H1 (cell line): ENCODE results near the gene RAB11FIP3. TPM values are rescaled to one million over a fixed set of nuclear protein-coding genes. Genes with fewer than 3 reads are reported as not detected.

ENCODE experiments used
- CTCF ChIA-PET: fragments of 300-600 bp; sonication (Branson Sonifier 250); formaldehyde crosslinking; loops from one replicate; lab custom pipeline; 2021; ENCODE audit not compliant: partially characterized antibody; lab: Charles Lee
- POLR2A ChIA-PET: fragments of 300-600 bp; sonication (Branson Sonifier 250); formaldehyde crosslinking; loops from one replicate; lab custom pipeline; 2021; ENCODE audit warnings: inconsistent platforms; ENCODE audit not compliant: partially characterized antibody; lab: Charles Lee
- DNase-seq, 2 experiments: peaks; one replicate each; pipeline versions ENCODE4 v3.0.0 to v3.0.0-alpha.2; 2010 to 2022; ENCODE audit warnings: low spot score in 2 of 2, low read depth in 1 of 2, mixed read lengths in 1 of 2
- FAIRE-seq: peaks from 2 replicates; lab custom pipeline; 2011; peaks lifted over from hg19 to GRCh38; lab: Jason Lieb, UNC
- H2AFZ ChIP-seq: 2 replicates; pipeline ENCODE4 v1.8.1; 2012; ENCODE audit warnings: low read length, inconsistent platforms
- H2AK5ac ChIP-seq: 2 replicates; pipeline ENCODE4 v1.6.1; 2013; ENCODE audit warnings: low read depth, low read length
- H2BK120ac ChIP-seq: replicated peaks from 2 replicates; pipeline ENCODE3; 2013; ENCODE audit warnings: low read depth, low read length, inconsistent platforms
- H2BK12ac ChIP-seq: 2 replicates; pipeline ENCODE4 v1.6.1; 2013; ENCODE audit warnings: low read depth, low read length
- H2BK15ac ChIP-seq: 2 replicates; pipeline ENCODE4 v1.6.1; 2013; ENCODE audit warnings: low read length
- H2BK20ac ChIP-seq: 2 replicates; pipeline ENCODE4 v1.6.1; 2013; ENCODE audit warnings: low read length
- H2BK5ac ChIP-seq: 2 replicates; pipeline ENCODE4 v1.6.1; 2013; ENCODE audit warnings: low read depth, low read length
- H3K14ac ChIP-seq: 2 replicates; pipeline ENCODE4 v1.6.1; 2013; ENCODE audit warnings: inconsistent platforms; ENCODE audit not compliant: insufficient read length
- H3K18ac ChIP-seq: 2 replicates; pipeline ENCODE4 v1.6.1; 2013; ENCODE audit warnings: low read length; ENCODE audit errors: extremely low read depth
- H3K23ac ChIP-seq: 2 replicates; pipeline ENCODE4 v1.6.1; 2013; ENCODE audit warnings: inconsistent platforms; ENCODE audit not compliant: insufficient read length
- H3K23me2 ChIP-seq: 2 replicates; pipeline ENCODE4 v1.6.1; 2013; ENCODE audit warnings: low read depth, low read length
- H3K27ac ChIP-seq: 2 replicates; pipeline ENCODE4 v1.6.1; 2011; ENCODE audit warnings: low read depth, low read length, inconsistent platforms
- H3K27me3 ChIP-seq, 4 experiments: replicated peaks in 1 of 4; 1 replicate in 1 of 4; 2 replicates in 3 of 4; pipeline versions ENCODE4 v1.6.1 to v1.8.1; 2011 to 2013; ENCODE audit warnings: low read length in 3 of 4, mild to moderate bottlenecking in 3 of 4, inconsistent platforms in 2 of 4, mixed read lengths in 2 of 4, moderate library complexity in 1 of 4; ENCODE audit not compliant: control insufficient read depth in 3 of 4, insufficient read depth in 3 of 4; ENCODE audit errors: extremely low read depth in 1 of 4
- H3K36me3 ChIP-seq, 4 experiments: 2 replicates each; pipeline versions ENCODE4 v1.6.1 to v1.8.1; 2011 to 2013; ENCODE audit warnings: mild to moderate bottlenecking in 4 of 4, low read length in 3 of 4, moderate library complexity in 2 of 4, control low read depth in 1 of 4, inconsistent platforms in 1 of 4; ENCODE audit not compliant: insufficient read depth in 4 of 4, control insufficient read depth in 2 of 4
- H3K4ac ChIP-seq: replicated peaks from 2 replicates; pipeline ENCODE3; 2013; ENCODE audit warnings: low read length, low read depth, mixed read lengths, inconsistent platforms; ENCODE audit not compliant: insufficient read length
- H3K4me1 ChIP-seq, 4 experiments: replicated peaks in 1 of 4; 1 replicate in 1 of 4; 2 replicates in 3 of 4; pipeline versions ENCODE4 v1.6.1 to v1.8.1; 2011 to 2013; ENCODE audit warnings: low read length in 3 of 4, inconsistent platforms in 2 of 4, mixed read lengths in 1 of 4; ENCODE audit not compliant: insufficient read depth in 4 of 4, control insufficient read depth in 3 of 4
- H3K4me2 ChIP-seq, 2 experiments: 2 replicates each; pipeline versions ENCODE4 v1.6.1 to v1.8.1; 2011 to 2013; ENCODE audit warnings: low read depth in 2 of 2, low read length in 2 of 2, control low read depth in 1 of 2, inconsistent platforms in 1 of 2, mild to moderate bottlenecking in 1 of 2; ENCODE audit not compliant: insufficient read depth in 1 of 2
- H3K4me3 ChIP-seq, 4 experiments: fragments of 200-600, 300-600 bp in 1 of 4; sonication (generic), shearing (Covaris generic), sonication (Bioruptor Twin) in 1 of 4; 2 replicates each; pipeline versions ENCODE4 v1.5.1 to v1.8.1; 2011 to 2016; ENCODE audit warnings: low read length in 4 of 4, low read depth in 3 of 4, control low read depth in 2 of 4, inconsistent platforms in 2 of 4, mild to moderate bottlenecking in 2 of 4, mixed read lengths in 1 of 4, moderate library complexity in 1 of 4; ENCODE audit not compliant: insufficient read depth in 2 of 4; ENCODE audit errors: extremely low read depth in 1 of 4
- H3K56ac ChIP-seq: replicated peaks from 2 replicates; pipeline ENCODE3; 2013; ENCODE audit warnings: low read depth, mild to moderate bottlenecking, mixed read lengths, low read length, inconsistent platforms; ENCODE audit not compliant: insufficient read length
- H3K79me1 ChIP-seq: 2 replicates; pipeline ENCODE4 v1.6.1; 2013; ENCODE audit warnings: low read depth, low read length, control low read depth
- H3K79me2 ChIP-seq, 2 experiments: 2 replicates each; pipeline versions ENCODE4 v1.6.1 to v1.8.1; 2012 to 2013; ENCODE audit warnings: low read length in 2 of 2, mild to moderate bottlenecking in 2 of 2, inconsistent platforms in 1 of 2; ENCODE audit not compliant: insufficient read depth in 2 of 2, control insufficient read depth in 1 of 2
- H3K9ac ChIP-seq, 4 experiments: replicated peaks in 1 of 4; 1 replicate in 1 of 4; 2 replicates in 3 of 4; pipeline versions ENCODE4 v1.6.1 to v1.8.1; 2011 to 2013; ENCODE audit warnings: low read depth in 3 of 4, low read length in 3 of 4, control low read depth in 2 of 4, mild to moderate bottlenecking in 2 of 4, moderate library complexity in 2 of 4, inconsistent platforms in 1 of 4; ENCODE audit errors: extremely low read depth in 1 of 4
- H3K9me3 ChIP-seq, 2 experiments: 2 replicates each; pipeline versions ENCODE4 v1.6.1 to v1.8.1; 2012 to 2013; ENCODE audit warnings: mild to moderate bottlenecking in 2 of 2, moderate library complexity in 2 of 2, control low read depth in 1 of 2, inconsistent platforms in 1 of 2, low read depth in 1 of 2, low read length in 1 of 2, mixed read lengths in 1 of 2; ENCODE audit not compliant: insufficient read depth in 2 of 2
- H4K20me1 ChIP-seq, 2 experiments: replicated peaks in 1 of 2; 2 replicates each; pipeline versions ENCODE3 to v1.8.1; 2011 to 2013; ENCODE audit warnings: inconsistent platforms in 2 of 2, low read length in 2 of 2, mild to moderate bottlenecking in 1 of 2; ENCODE audit not compliant: insufficient read depth in 2 of 2, control insufficient read depth in 1 of 2
- H4K5ac ChIP-seq: 2 replicates; pipeline ENCODE4 v1.6.1; 2013; ENCODE audit warnings: low read length, low read depth, mixed read lengths, inconsistent platforms; ENCODE audit not compliant: insufficient read length
- H4K8ac ChIP-seq: 2 replicates; pipeline ENCODE4 v1.8.0; 2013; ENCODE audit warnings: mild to moderate bottlenecking, moderate library complexity, low read length, inconsistent platforms; ENCODE audit not compliant: insufficient read depth; ENCODE audit errors: extremely low read depth
- H4K91ac ChIP-seq: replicated peaks from 2 replicates; pipeline ENCODE3; 2013; ENCODE audit warnings: low read length, mixed read lengths, inconsistent platforms; ENCODE audit not compliant: insufficient read length
- E2F6 ChIP-seq: IDR thresholded peaks from 2 replicates; pipeline ENCODE4 v1.6.1; 2012; ENCODE audit warnings: inconsistent platforms
- KDM1A ChIP-seq: fragments of 200-600, 300-600 bp; sonication (generic); IDR thresholded peaks from 2 replicates; pipeline ENCODE4 v1.7.1; 2016; ENCODE audit warnings: mild to moderate bottlenecking, low read length, borderline replicate concordance
- POLR2A ChIP-seq, 2 experiments: IDR thresholded peaks; 1 replicate in 1 of 2; 2 replicates in 1 of 2; pipeline ENCODE4 v1.6.1; 2011; ENCODE audit warnings: low read depth in 2 of 2, low read length in 2 of 2, mild to moderate bottlenecking in 2 of 2; ENCODE audit errors: control extremely low read depth in 1 of 2
- USF2 ChIP-seq: IDR thresholded peaks from 2 replicates; pipeline ENCODE4 v1.6.1; 2011; ENCODE audit warnings: low read length, improper control_type of control experiment
- WGBS, 2 experiments: shearing (Covaris generic) in 1 of 2; methylation state at CpG; one replicate each; pipeline versions ENCODE4 v1.1.6 to v1.1.7; 2013 to 2015; ENCODE audit warnings: low lambda C conversion rate in 2 of 2, mixed read lengths in 2 of 2, inconsistent platforms in 1 of 2, low coverage in 1 of 2, missing lambda C conversion rate in 1 of 2; ENCODE audit not compliant: insufficient replicate concordance in 2 of 2, insufficient coverage in 1 of 2, insufficient read length in 1 of 2; ENCODE audit errors: extremely low coverage in 1 of 2, missing lambda C conversion rate in 1 of 2; 5-methylcytosine and 5-hydroxymethylcytosine counted together
- polyA plus RNA-seq, 7 experiments: library from polyadenylated mRNA; depleted of rRNA in 3 of 7; stranded (reverse) in 5 of 7; unstranded in 2 of 7; fragments of >200 nt in 5 of 7; fragments of 200-250 nt in 2 of 7; gene quantifications; 1 replicate in 5 of 7; 2 replicates in 1 of 7; 4 replicates in 1 of 7; pipeline versions ENCODE4 v1.2.1 to v1.2.3, GENCODE V29; 2011 to 2013; ENCODE audit warnings: missing spikeins in 2 of 7, mixed read lengths in 2 of 7
- total RNA-seq: library from RNA; stranded (reverse); fragmentation: NEBNext Ultra II Directional; extraction: Animal tissue kit (Norgen Biotek cat#: 25700); gene quantifications from 2 replicates; pipeline ENCODE4 v1.2.1, GENCODE V29; 2021

RAB11FIP3 gene
- total and polyA plus RNA-seq, 2 of the 8 experiments (the other 6 are each of a cell fraction or from before 2014, with no cell fraction given) = 9.3 to 35.2 TPM

GRCh38 chr16:526181-527014, 100.9 kb downstream of the RAB11FIP3 start:
- Histone ChIP-seq H2BK120ac (no peak overlapping the region), H3K4me2 (peak overlapping the region; percentile 76 to 89), H4K20me1 (peaks cover 11 to 34% of the 10 kb centered on the region in 2 experiments), H3K4me1 (peaks cover 0 to 25% (median 13%) of the 10 kb centered on the region in 4 experiments; a peak in 5 of 7 replicates), H2AFZ (no peak overlapping the region), H3K9ac (peak overlapping the region; percentile 55 to 85 (median 68)), H2BK5ac (0 out of 2 replicates have a peak overlapping the region, but pooled peaks have one; percentile 88), H3K4me3 (peak overlapping the region; percentile 71 to 82 (median 80)), H3K79me2 (peaks cover 6 to 40% of the 10 kb centered on the region in 2 experiments; a peak in 3 of 4 replicates), H3K27ac (peak overlapping the region; percentile 92; the same call in 1 of the 2 replicates), H3K27me3 (no peaks in the 10 kb centered on the region), H2BK12ac (no peak overlapping the region), H4K8ac (peak overlapping the region; percentile 99; the same call in 1 of the 2 replicates), H3K23me2 (peaks cover 7% of the 10 kb centered on the region; the same call in 1 of the 2 replicates), H3K56ac (peak overlapping the region; percentile 23), H4K91ac (peak overlapping the region; percentile 19), H3K23ac (no peak overlapping the region), H2BK15ac (no peak overlapping the region; the same call in 1 of the 2 replicates), H4K5ac (peak overlapping the region; percentile 51), H3K18ac (peak overlapping the region; percentile 94; the same call in 1 of the 2 replicates), H3K9me3 (no peaks in the 10 kb centered on the region), H2AK5ac (no peak overlapping the region), H3K36me3 (no peaks in the 10 kb centered on the region), H3K4ac (peak overlapping the region; percentile 72), H3K14ac (no peak overlapping the region), H3K79me1 (peaks cover 9% of the 10 kb centered on the region), H2BK20ac (no peak overlapping the region)
- ChIA-PET CTCF (interaction anchor here (0.6 to 1.6 kb wide), 9 partner anchors 11 to 293 kb away, joined by 3 to 6 read pairs (median 4); no protein-coding TSS in a partner anchor), POLR2A (interaction anchor here (0.5 to 1.9 kb wide), 24 partner anchors 8 to 298 kb away, joined by 3 to 8 read pairs (median 3); partner anchors contain the start of genes DECR2, MCRIP2, METTL26 and RHOT2)
- no peak for FAIRE-seq
- TF ChIP-seq POLR2A (IDR thresholded peaks at IDR 0.05; ENCODE audit: control extremely low read depth in 1 of 2, low read depth in 2 of 2, low read length in 2 of 2) (peak in 1 of 2 experiments; percentile 23; a peak in 1 of 3 replicates), USF2 (peak; percentile 2; the same call in 1 of the 2 replicates), E2F6 (peak; percentile 73), KDM1A (no peak)
- no peak for DNase-seq
- 27% methylated on average over 26 of the region's 26 CpGs; no CpG with 5 or more reads in 1 of the 2 experiments for WGBS, 2 experiments
